HCT116 (cell line): ENCODE results near the gene ZMYND11. TPM values are rescaled to one million over a fixed set of nuclear protein-coding genes. Genes with fewer than 3 reads are reported as not detected.

Experiments used
- ATAC-seq: fragments of 200-7000 bp; cut with Tn5 transposase; 2 replicates; pipeline ENCODE4 v1.9.1; 2020; ENCODE audit warnings: mild to moderate bottlenecking, moderate library complexity
- BruUV-seq: library from RNA; stranded (reverse); fragments of 400-500 nt; replicated peaks from 2 replicates; lab custom pipeline; 2021; lab: Mats Ljungman, UMichigan
- CTCF ChIA-PET: fragments of 300-600 bp; sonication (Branson Sonifier 250); formaldehyde crosslinking; loops from one replicate; lab custom pipeline; 2021; ENCODE audit warnings: antibody characterized with exemption; lab: Charles Lee
- POLR2A ChIA-PET: fragments of 300-600, 350-600 bp; sonication (Branson Sonifier 250); formaldehyde crosslinking; loops from one replicate; lab custom pipeline; 2021; ENCODE audit warnings: antibody characterized with exemption; lab: Charles Lee
- RAD21 ChIA-PET, 2 experiments: fragments of 300-600 bp; sonication (Branson Sonifier 250); formaldehyde crosslinking; loops; one replicate each; lab custom pipeline; 2023; ENCODE audit warnings: low total read pairs in 2 of 2; ENCODE audit not compliant: uncharacterized antibody in 2 of 2, unreplicated experiment in 2 of 2, low non-redundant PET in 1 of 2; lab: Charles Lee
- DNase-seq: peaks from one replicate; pipeline ENCODE4 v3.0.0-alpha.2; 2010; ENCODE audit warnings: low read depth, low spot score
- H2AFZ ChIP-seq: fragments of 200-600 bp; shearing (Covaris generic), sonication (generic); 2 replicates; pipeline ENCODE4 v1.6.1; 2017; ENCODE audit warnings: low read depth, mixed run types, mixed read lengths, antibody characterized with exemption, low read length; ENCODE audit not compliant: poor library complexity, severe bottlenecking
- H3K27ac ChIP-seq: 2 replicates; pipeline ENCODE4 v1.5.1; 2012; ENCODE audit warnings: low read depth, low read length
- H3K27me3 ChIP-seq: fragments of 200-600 bp; sonication (generic); 2 replicates; pipeline ENCODE4 v1.6.1; 2016; ENCODE audit warnings: mixed run types, low read length, mixed read lengths; ENCODE audit not compliant: insufficient read depth
- H3K36me3 ChIP-seq, 2 experiments: fragments of 200-500 bp in 1 of 2; fragments of 200-600 bp in 1 of 2; sonication (Bioruptor generic) in 1 of 2; sonication (generic) in 1 of 2; 2 replicates each; pipeline versions ENCODE4 v1.5.1 to v1.6.1; 2014 to 2016; ENCODE audit warnings: low read length in 2 of 2, inconsistent platforms in 1 of 2, mixed read lengths in 1 of 2, mixed run types in 1 of 2; ENCODE audit not compliant: insufficient read depth in 2 of 2, control insufficient read depth in 1 of 2
- H3K4me1 ChIP-seq, 2 experiments: fragments of 200-600 bp in 1 of 2; sonication (generic) in 1 of 2; 2 replicates each; pipeline versions ENCODE4 v1.5.1 to v1.6.1; 2012 to 2017; ENCODE audit warnings: low read length in 2 of 2, inconsistent platforms in 1 of 2, mild to moderate bottlenecking in 1 of 2, mixed read lengths in 1 of 2, mixed run types in 1 of 2, moderate library complexity in 1 of 2; ENCODE audit not compliant: insufficient read depth in 2 of 2, control insufficient read depth in 1 of 2
- H3K4me2 ChIP-seq: fragments of 200-600 bp; sonication (generic); 2 replicates; pipeline ENCODE4 v1.6.1; 2017; ENCODE audit warnings: mixed run types, low read length, mixed read lengths
- H3K4me3 ChIP-seq, 2 experiments: fragments of 200-600 bp in 1 of 2; sonication (generic) in 1 of 2; replicated peaks in 1 of 2; 2 replicates each; pipeline ENCODE4 v1.5.1; 2011 to 2016; ENCODE audit warnings: low read length in 2 of 2, control low read depth in 1 of 2, low read depth in 1 of 2, mild to moderate bottlenecking in 1 of 2, mixed read lengths in 1 of 2, mixed run types in 1 of 2
- H3K79me2 ChIP-seq: fragments of 200-600 bp; sonication (generic); 2 replicates; pipeline ENCODE4 v1.6.1; 2017; ENCODE audit warnings: mild to moderate bottlenecking, mixed run types, low read length, moderate library complexity, mixed read lengths; ENCODE audit not compliant: insufficient read depth
- H3K9ac ChIP-seq: fragments of 200-600 bp; sonication (generic); 2 replicates; pipeline ENCODE4 v1.6.1; 2016; ENCODE audit warnings: low read length, mixed read lengths
- H3K9me2 ChIP-seq: fragments of 200-600 bp; sonication (generic), shearing (Covaris generic); 2 replicates; pipeline ENCODE4 v1.6.1; 2017; ENCODE audit warnings: mixed run types, mild to moderate bottlenecking, moderate library complexity; ENCODE audit not compliant: insufficient read depth
- H3K9me3 ChIP-seq, 2 experiments: fragments of 200-500 bp in 1 of 2; fragments of 200-600 bp in 1 of 2; sonication (Bioruptor generic) in 1 of 2; sonication (generic) in 1 of 2; 2 replicates each; pipeline ENCODE4 v1.6.1; 2014 to 2017; ENCODE audit warnings: low read length in 2 of 2, mixed read lengths in 2 of 2, inconsistent platforms in 1 of 2, low read depth in 1 of 2, mild to moderate bottlenecking in 1 of 2, mixed run types in 1 of 2, moderate library complexity in 1 of 2; ENCODE audit not compliant: control insufficient read depth in 1 of 2, insufficient read depth in 1 of 2
- H4K20me1 ChIP-seq: fragments of 200-600 bp; sonication (generic), shearing (Covaris generic); 2 replicates; pipeline ENCODE4 v1.6.1; 2017; ENCODE audit warnings: mixed run types, mild to moderate bottlenecking, moderate library complexity; ENCODE audit not compliant: insufficient read depth
- CBX3 ChIP-seq: IDR thresholded peaks from 2 replicates; pipeline ENCODE4 v1.6.1; 2012; ENCODE audit warnings: low read depth
- EGR1 ChIP-seq: IDR thresholded peaks from 2 replicates; pipeline ENCODE4 v1.6.1; 2012; ENCODE audit warnings: low read depth
- ELF1 ChIP-seq: IDR thresholded peaks from 2 replicates; pipeline ENCODE4 v1.6.1; 2012; ENCODE audit warnings: low read depth, borderline replicate concordance
- EZH2 ChIP-seq: fragments of 200-600 bp; sonication (generic); IDR thresholded peaks from 2 replicates; pipeline ENCODE4 v1.6.1; 2017; ENCODE audit warnings: antibody characterized with exemption, mixed run types
- FOSL1 ChIP-seq: IDR thresholded peaks from 2 replicates; pipeline ENCODE4 v1.6.1; 2012; ENCODE audit warnings: low read depth
- JUND ChIP-seq: IDR thresholded peaks from 2 replicates; pipeline ENCODE4 v1.6.1; 2012
- MAX ChIP-seq: IDR thresholded peaks from 2 replicates; pipeline ENCODE4 v1.6.1; 2012
- POLR2A ChIP-seq: IDR thresholded peaks from 2 replicates; pipeline ENCODE4 v1.7.0; 2011; ENCODE audit warnings: borderline replicate concordance; ENCODE audit not compliant: insufficient read depth, insufficient read length; ENCODE audit errors: extremely low read depth
- RAD21 ChIP-seq: IDR thresholded peaks from 2 replicates; pipeline ENCODE4 v1.6.1; 2012; ENCODE audit warnings: low read depth, mild to moderate bottlenecking
- SIN3A ChIP-seq: IDR thresholded peaks from 2 replicates; pipeline ENCODE4 v1.6.1; 2012; ENCODE audit warnings: low read depth
- SRF ChIP-seq: IDR thresholded peaks from 2 replicates; pipeline ENCODE4 v1.6.1; 2012; ENCODE audit warnings: low read depth
- YY1 ChIP-seq: IDR thresholded peaks from 2 replicates; pipeline ENCODE4 v1.6.1; 2011; ENCODE audit warnings: low read length, low read depth, moderate library complexity, mild to moderate bottlenecking; ENCODE audit not compliant: insufficient replicate concordance; ENCODE audit errors: extremely low read depth
- ZBTB33 ChIP-seq: IDR thresholded peaks from 2 replicates; pipeline ENCODE4 v1.6.1; 2011; ENCODE audit warnings: mild to moderate bottlenecking, low read length, moderate library complexity; ENCODE audit not compliant: insufficient replicate concordance; ENCODE audit errors: extremely low read depth
- ZFX ChIP-seq: fragments of 450-650 bp; IDR thresholded peaks from 2 replicates; pipeline ENCODE4 v1.6.1; 2017
- ZNF274 ChIP-seq: fragments of 200-500 bp; sonication (Bioruptor generic); IDR thresholded peaks from 2 replicates; pipeline ENCODE4 v1.6.1; 2014; ENCODE audit warnings: mild to moderate bottlenecking, low read depth, low read length, inconsistent platforms
- intact Hi-C: fragments of 100-400 bp; cut with micrococcal nuclease; formaldehyde crosslinking; loops from 2 replicates; pipeline ENCODE4 v1.10.0; 2022
- total RNA-seq: library from RNA; stranded (reverse); gene quantifications from one replicate; pipeline ENCODE4 v1.2.1, GENCODE V29; 2021; ENCODE audit not compliant: unreplicated experiment
- TF ChIP-seq, protein P1 (sequence below): IDR thresholded peaks from 2 replicates; pipeline ENCODE4 v1.6.1; 2012; ENCODE audit warnings: low read depth
- TF ChIP-seq, protein P2 (sequence below): IDR thresholded peaks from 2 replicates; pipeline ENCODE4 v1.6.1; 2012

Gene ZMYND11
- total RNA-seq, 1 experiment from 2014 or later = 28.3 TPM

DNA sequence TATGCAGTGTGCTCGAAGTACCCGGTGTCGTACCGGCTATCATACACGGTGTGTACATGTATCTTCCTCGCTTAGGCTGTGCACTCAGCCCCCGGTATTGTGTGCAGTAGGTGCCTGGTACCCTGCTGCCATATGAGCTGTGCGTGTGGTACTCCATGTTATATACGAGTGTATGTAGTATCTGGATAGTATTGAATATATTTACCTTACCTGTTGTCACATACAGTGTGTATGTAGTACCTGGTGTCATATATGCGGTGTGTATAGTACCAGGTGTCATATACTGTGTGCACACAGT lies 1.2 kb downstream of the ZMYND11 start:
- CTCF ChIA-PET = interaction anchor here (1.0 kb wide), 1 partner anchor 60 kb away, joined by 4 read pairs; no protein-coding TSS in a partner anchor
- Histone ChIP-seq H3K36me3 (no peaks in the 10 kb centered on the region), H3K9ac (peak overlapping the region; percentile 87), H3K79me2 (peaks cover 53% of the 10 kb centered on the region), H2AFZ (no peak overlapping the region), H3K4me1 (peaks cover 11 to 36% of the 10 kb centered on the region in 2 experiments), H3K4me3 (peak overlapping the region; percentile 70 to 71), H3K27ac (peak overlapping the region; percentile 93), H3K4me2 (peak overlapping the region; percentile 91), H3K27me3 (no peaks in the 10 kb centered on the region), H4K20me1 (no peaks in the 10 kb centered on the region), H3K9me3 (no peaks in the 10 kb centered on the region), H3K9me2 (no peaks in the 10 kb centered on the region)
- POLR2A ChIA-PET = no interaction called here
- RAD21 ChIA-PET = no interaction called here
- peak; percentile 23 for ATAC-seq
- intact Hi-C loops = no loop called here
- TF ChIP-seq RAD21 (no peak), YY1 (no peak), SRF (no peak), FOSL1 (no peak), SIN3A (no peak), JUND (no peak), ZFX (no peak), EZH2 (no peak), ZBTB33 (no peak), EGR1 (no peak), POLR2A (no peak), ELF1 (no peak), CBX3 (no peak), ZNF274 (no peak), MAX (no peak)
- TF ChIP-seq, protein P1, sequence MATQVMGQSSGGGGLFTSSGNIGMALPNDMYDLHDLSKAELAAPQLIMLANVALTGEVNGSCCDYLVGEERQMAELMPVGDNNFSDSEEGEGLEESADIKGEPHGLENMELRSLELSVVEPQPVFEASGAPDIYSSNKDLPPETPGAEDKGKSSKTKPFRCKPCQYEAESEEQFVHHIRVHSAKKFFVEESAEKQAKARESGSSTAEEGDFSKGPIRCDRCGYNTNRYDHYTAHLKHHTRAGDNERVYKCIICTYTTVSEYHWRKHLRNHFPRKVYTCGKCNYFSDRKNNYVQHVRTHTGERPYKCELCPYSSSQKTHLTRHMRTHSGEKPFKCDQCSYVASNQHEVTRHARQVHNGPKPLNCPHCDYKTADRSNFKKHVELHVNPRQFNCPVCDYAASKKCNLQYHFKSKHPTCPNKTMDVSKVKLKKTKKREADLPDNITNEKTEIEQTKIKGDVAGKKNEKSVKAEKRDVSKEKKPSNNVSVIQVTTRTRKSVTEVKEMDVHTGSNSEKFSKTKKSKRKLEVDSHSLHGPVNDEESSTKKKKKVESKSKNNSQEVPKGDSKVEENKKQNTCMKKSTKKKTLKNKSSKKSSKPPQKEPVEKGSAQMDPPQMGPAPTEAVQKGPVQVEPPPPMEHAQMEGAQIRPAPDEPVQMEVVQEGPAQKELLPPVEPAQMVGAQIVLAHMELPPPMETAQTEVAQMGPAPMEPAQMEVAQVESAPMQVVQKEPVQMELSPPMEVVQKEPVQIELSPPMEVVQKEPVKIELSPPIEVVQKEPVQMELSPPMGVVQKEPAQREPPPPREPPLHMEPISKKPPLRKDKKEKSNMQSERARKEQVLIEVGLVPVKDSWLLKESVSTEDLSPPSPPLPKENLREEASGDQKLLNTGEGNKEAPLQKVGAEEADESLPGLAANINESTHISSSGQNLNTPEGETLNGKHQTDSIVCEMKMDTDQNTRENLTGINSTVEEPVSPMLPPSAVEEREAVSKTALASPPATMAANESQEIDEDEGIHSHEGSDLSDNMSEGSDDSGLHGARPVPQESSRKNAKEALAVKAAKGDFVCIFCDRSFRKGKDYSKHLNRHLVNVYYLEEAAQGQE = no peak
- TF ChIP-seq, protein P2, sequence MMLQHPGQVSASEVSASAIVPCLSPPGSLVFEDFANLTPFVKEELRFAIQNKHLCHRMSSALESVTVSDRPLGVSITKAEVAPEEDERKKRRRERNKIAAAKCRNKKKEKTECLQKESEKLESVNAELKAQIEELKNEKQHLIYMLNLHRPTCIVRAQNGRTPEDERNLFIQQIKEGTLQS = no peak
- DNase-seq = no peak
- BruUV-seq = no TSS peak
